ENCODE results near the gene PHC1.

Gene PHC1

GRCh38 chr12:8957561-8957960 lies 43.3 kb downstream of the PHC1 start:
- no peak for TF ChIP-seq CTCF (IDR thresholded peaks at IDR 0.05)

- TF ChIP-seq CTCF (IDR thresholded peaks at IDR 0.05): no peak
Observed at GRCh38 chr12:8958066-8958465, 43.8 kb downstream of the PHC1 start.

GRCh38 chr12:8960176-8960575 lies 45.9 kb downstream of the PHC1 start:
- TF ChIP-seq CTCF (IDR thresholded peaks at IDR 0.05): no peak

- TF ChIP-seq CTCF (IDR thresholded peaks at IDR 0.05): no peak
Observed at GRCh38 chr12:8968761-8969160, 54.5 kb downstream of the PHC1 start.

GRCh38 chr12:8969861-8970411 lies 55.6 kb downstream of the PHC1 start:
- TF ChIP-seq CTCF (IDR thresholded peaks at IDR 0.05): no peak

GRCh38 chr12:8970432-8970831 lies 56.1 kb downstream of the PHC1 start:
- TF ChIP-seq CTCF (IDR thresholded peaks at IDR 0.05): no peak

- no peak for TF ChIP-seq CTCF (IDR thresholded peaks at IDR 0.05)
Observed at GRCh38 chr12:8980137-8980536, 65.8 kb downstream of the PHC1 start.

- no peak for TF ChIP-seq CTCF (IDR thresholded peaks at IDR 0.05)
Observed at GRCh38 chr12:8985213-8985754, 71.0 kb downstream of the PHC1 start.

All from LNCAP (cell line).